ENCODE data around the gene MYADM.

DNA sequence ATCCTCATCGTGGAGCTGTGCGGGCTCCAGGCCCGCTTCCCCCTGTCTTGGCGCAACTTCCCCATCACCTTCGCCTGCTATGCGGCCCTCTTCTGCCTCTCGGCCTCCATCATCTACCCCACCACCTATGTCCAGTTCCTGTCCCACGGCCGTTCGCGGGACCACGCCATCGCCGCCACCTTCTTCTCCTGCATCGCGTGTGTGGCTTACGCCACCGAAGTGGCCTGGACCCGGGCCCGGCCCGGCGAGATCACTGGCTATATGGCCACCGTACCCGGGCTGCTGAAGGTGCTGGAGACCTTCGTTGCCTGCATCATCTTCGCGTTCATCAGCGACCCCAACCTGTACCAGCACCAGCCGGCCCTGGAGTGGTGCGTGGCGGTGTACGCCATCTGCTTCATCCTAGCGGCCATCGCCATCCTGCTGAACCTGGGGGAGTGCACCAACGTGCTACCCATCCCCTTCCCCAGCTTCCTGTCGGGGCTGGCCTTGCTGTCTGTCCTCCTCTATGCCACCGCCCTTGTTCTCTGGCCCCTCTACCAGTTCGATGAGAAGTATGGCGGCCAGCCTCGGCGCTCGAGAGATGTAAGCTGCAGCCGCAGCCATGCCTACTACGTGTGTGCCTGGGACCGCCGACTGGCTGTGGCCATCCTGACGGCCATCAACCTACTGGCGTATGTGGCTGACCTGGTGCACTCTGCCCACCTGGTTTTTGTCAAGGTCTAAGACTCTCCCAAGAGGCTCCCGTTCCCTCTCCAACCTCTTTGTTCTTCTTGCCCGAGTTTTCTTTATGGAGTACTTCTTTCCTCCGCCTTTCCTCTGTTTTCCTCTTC, 6.3 kb downstream of the MYADM start:
- TF ChIP-seq, protein P1, sequence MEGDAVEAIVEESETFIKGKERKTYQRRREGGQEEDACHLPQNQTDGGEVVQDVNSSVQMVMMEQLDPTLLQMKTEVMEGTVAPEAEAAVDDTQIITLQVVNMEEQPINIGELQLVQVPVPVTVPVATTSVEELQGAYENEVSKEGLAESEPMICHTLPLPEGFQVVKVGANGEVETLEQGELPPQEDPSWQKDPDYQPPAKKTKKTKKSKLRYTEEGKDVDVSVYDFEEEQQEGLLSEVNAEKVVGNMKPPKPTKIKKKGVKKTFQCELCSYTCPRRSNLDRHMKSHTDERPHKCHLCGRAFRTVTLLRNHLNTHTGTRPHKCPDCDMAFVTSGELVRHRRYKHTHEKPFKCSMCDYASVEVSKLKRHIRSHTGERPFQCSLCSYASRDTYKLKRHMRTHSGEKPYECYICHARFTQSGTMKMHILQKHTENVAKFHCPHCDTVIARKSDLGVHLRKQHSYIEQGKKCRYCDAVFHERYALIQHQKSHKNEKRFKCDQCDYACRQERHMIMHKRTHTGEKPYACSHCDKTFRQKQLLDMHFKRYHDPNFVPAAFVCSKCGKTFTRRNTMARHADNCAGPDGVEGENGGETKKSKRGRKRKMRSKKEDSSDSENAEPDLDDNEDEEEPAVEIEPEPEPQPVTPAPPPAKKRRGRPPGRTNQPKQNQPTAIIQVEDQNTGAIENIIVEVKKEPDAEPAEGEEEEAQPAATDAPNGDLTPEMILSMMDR (IDR thresholded peaks at IDR 0.05): no peak
- no peak for TF ChIP-seq POLR2A (IDR thresholded peaks at IDR 0.05)

All from breast epithelium (tissue), 3 donors.